Measurements from ENCODE around the gene FGF18.

FGF18 gene

GRCh38 chr5:171453988-171454387 is 34.5 kb downstream of the FGF18 start:
- Histone ChIP-seq H2BK5ac (ENCODE audit: low read length) (no peak overlapping the region), H3K4ac (ENCODE audit: low read length) (no peak overlapping the region), H2BK120ac (ENCODE audit: low read depth, low read length) (no peak overlapping the region), H3K14ac (ENCODE audit: low read length) (no peak overlapping the region), H3K4me1 (ENCODE audit: control insufficient read depth in 2 of 2, insufficient read depth in 1 of 2, low read depth in 1 of 2, low read length in 2 of 2) (peaks cover 0 to 7% of the 10 kb centered on the region in 2 donors), H2AFZ (ENCODE audit: low read length) (no peak overlapping the region), H2AK5ac (ENCODE audit: low read depth, low read length) (no peak overlapping the region), H4K8ac (ENCODE audit: low read depth, low read length) (no peak overlapping the region), H3K9ac (ENCODE audit: low read depth, low read length, poor library complexity) (no peak overlapping the region), H3K4me3 (ENCODE audit: low read length in 2 of 2) (no peak overlapping the region), H3K9me3 (replicated peaks in 1 of 2; ENCODE audit: control insufficient read depth in 2 of 2, insufficient read depth in 1 of 2, low read depth in 1 of 2, low read length in 2 of 2) (no peaks in the 10 kb centered on the region), H2BK15ac (ENCODE audit: low read length) (no peak overlapping the region), H4K91ac (ENCODE audit: low read depth, low read length, poor library complexity) (no peak overlapping the region), H3K23ac (ENCODE audit: low read depth, low read length, poor library complexity) (no peak overlapping the region), H2BK12ac (ENCODE audit: low read length) (no peak overlapping the region), H3K79me1 (ENCODE audit: low read depth, low read length) (no peaks in the 10 kb centered on the region), H3K36me3 (replicated peaks in 1 of 2; ENCODE audit: control insufficient read depth in 2 of 2, insufficient read depth in 2 of 2, low read length in 2 of 2) (no peaks in the 10 kb centered on the region), H3K18ac (ENCODE audit: low read length) (no peak overlapping the region), H3K27me3 (ENCODE audit: control insufficient read depth in 3 of 3, insufficient read depth in 3 of 3, low read depth in 1 of 3, low read length in 3 of 3) (peaks cover 0 to 7% (median 0%) of the 10 kb centered on the region in 3 experiments), H3K4me2 (ENCODE audit: insufficient read depth, low read length, poor library complexity, severe bottlenecking) (no peak overlapping the region), H3K27ac (replicated peaks; ENCODE audit: low read length) (no peak overlapping the region)
- DNase-seq (ENCODE audit: low spot score): no peak
- no CpG with 5 or more reads among the region's 2 CpGs for whole genome bisulfite sequencing, 2 donors (ENCODE audit: extremely low coverage in 2 of 2, insufficient read length in 2 of 2, insufficient replicate concordance in 1 of 2)

- Histone ChIP-seq H3K9ac (ENCODE audit: low read depth, low read length, poor library complexity) (no peak overlapping the region), H2BK12ac (ENCODE audit: low read length) (no peak overlapping the region), H2BK15ac (ENCODE audit: low read length) (no peak overlapping the region), H3K23ac (ENCODE audit: low read depth, low read length, poor library complexity) (no peak overlapping the region), H2BK120ac (ENCODE audit: low read depth, low read length) (no peak overlapping the region), H3K4me2 (ENCODE audit: insufficient read depth, low read length, poor library complexity, severe bottlenecking) (no peak overlapping the region), H3K79me1 (ENCODE audit: low read depth, low read length) (no peaks in the 10 kb centered on the region), H4K8ac (ENCODE audit: low read depth, low read length) (no peak overlapping the region), H3K36me3 (replicated peaks in 1 of 2; ENCODE audit: control insufficient read depth in 2 of 2, insufficient read depth in 2 of 2, low read length in 2 of 2) (no peaks in the 10 kb centered on the region), H2AFZ (ENCODE audit: low read length) (no peak overlapping the region), H3K27ac (replicated peaks; ENCODE audit: low read length) (no peak overlapping the region), H3K27me3 (ENCODE audit: control insufficient read depth in 3 of 3, insufficient read depth in 3 of 3, low read depth in 1 of 3, low read length in 3 of 3) (peaks cover 0 to 7% (median 0%) of the 10 kb centered on the region in 3 experiments), H3K18ac (ENCODE audit: low read length) (no peak overlapping the region), H3K14ac (ENCODE audit: low read length) (no peak overlapping the region), H3K9me3 (replicated peaks in 1 of 2; ENCODE audit: control insufficient read depth in 2 of 2, insufficient read depth in 1 of 2, low read depth in 1 of 2, low read length in 2 of 2) (no peaks in the 10 kb centered on the region), H2BK5ac (ENCODE audit: low read length) (no peak overlapping the region), H3K4me1 (ENCODE audit: control insufficient read depth in 2 of 2, insufficient read depth in 1 of 2, low read depth in 1 of 2, low read length in 2 of 2) (peaks cover 0 to 7% of the 10 kb centered on the region in 2 donors), H4K91ac (ENCODE audit: low read depth, low read length, poor library complexity) (no peak overlapping the region), H2AK5ac (ENCODE audit: low read depth, low read length) (no peak overlapping the region), H3K4me3 (ENCODE audit: low read length in 2 of 2) (no peak overlapping the region), H3K4ac (ENCODE audit: low read length) (no peak overlapping the region)
- DNase-seq (ENCODE audit: low spot score): no peak
- no CpG with 5 or more reads among the region's 10 CpGs for WGBS, 2 donors (ENCODE audit: extremely low coverage in 2 of 2, insufficient read length in 2 of 2, insufficient replicate concordance in 1 of 2)
Measured at GRCh38 chr5:171454549-171454948, 35.1 kb downstream of the FGF18 start.

DNA sequence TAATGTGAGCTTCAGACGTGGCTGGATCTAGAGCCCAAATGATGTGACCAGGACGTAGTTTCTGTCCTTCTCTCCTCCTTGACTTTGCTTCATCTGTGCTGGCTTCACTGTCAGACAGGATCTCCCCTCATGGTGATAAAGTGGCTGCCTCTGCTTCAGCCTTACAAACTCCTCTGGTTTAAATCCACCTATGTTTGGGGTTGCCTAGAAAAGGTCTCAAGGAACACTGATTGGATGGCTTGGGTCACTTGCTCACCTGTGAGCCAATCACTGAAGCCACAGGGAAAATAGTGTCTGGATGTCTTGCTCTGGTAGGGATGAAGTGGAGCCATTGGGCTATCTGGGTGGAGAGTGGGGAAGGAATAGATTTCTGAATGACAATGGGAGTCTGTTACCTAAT is 36.1 kb downstream of the FGF18 start:
- no peak overlapping the region for H3K23ac ChIP-seq (ENCODE audit: low read depth, low read length, poor library complexity)
- H2AK5ac ChIP-seq (ENCODE audit: low read depth, low read length): no peak overlapping the region
- H4K8ac ChIP-seq (ENCODE audit: low read depth, low read length): no peak overlapping the region
- no peak overlapping the region for H3K4me2 ChIP-seq (ENCODE audit: insufficient read depth, low read length, poor library complexity, severe bottlenecking)
- no peaks in the 10 kb centered on the region for H3K36me3 ChIP-seq (replicated peaks in 1 of 2; ENCODE audit: control insufficient read depth in 2 of 2, insufficient read depth in 2 of 2, low read length in 2 of 2)
- H3K4me1 ChIP-seq (ENCODE audit: control insufficient read depth in 2 of 2, insufficient read depth in 1 of 2, low read depth in 1 of 2, low read length in 2 of 2): peaks cover 0 to 3% of the 10 kb centered on the region in 2 donors
- H2BK5ac ChIP-seq (ENCODE audit: low read length): no peak overlapping the region
- H3K14ac ChIP-seq (ENCODE audit: low read length): no peak overlapping the region
- no peak for DNase-seq (ENCODE audit: low spot score)
- no CpG with 5 or more reads among the region's 2 CpGs for WGBS, 2 donors (ENCODE audit: extremely low coverage in 2 of 2, insufficient read length in 2 of 2, insufficient replicate concordance in 1 of 2)
- H3K4me3 ChIP-seq (ENCODE audit: low read length in 2 of 2): no peak overlapping the region
- no peaks in the 10 kb centered on the region for H3K79me1 ChIP-seq (ENCODE audit: low read depth, low read length)
- H2BK12ac ChIP-seq (ENCODE audit: low read length): no peak overlapping the region
- peaks cover 0 to 7% (median 0%) of the 10 kb centered on the region in 3 experiments for H3K27me3 ChIP-seq (ENCODE audit: control insufficient read depth in 3 of 3, insufficient read depth in 3 of 3, low read depth in 1 of 3, low read length in 3 of 3)
- H2BK120ac ChIP-seq (ENCODE audit: low read depth, low read length): no peak overlapping the region
- H2AFZ ChIP-seq (ENCODE audit: low read length): no peak overlapping the region
- no peak overlapping the region for H4K91ac ChIP-seq (ENCODE audit: low read depth, low read length, poor library complexity)
- no peak overlapping the region for H3K27ac ChIP-seq (replicated peaks; ENCODE audit: low read length)
- H3K9ac ChIP-seq (ENCODE audit: low read depth, low read length, poor library complexity): no peak overlapping the region
- no peaks in the 10 kb centered on the region for H3K9me3 ChIP-seq (replicated peaks in 1 of 2; ENCODE audit: control insufficient read depth in 2 of 2, insufficient read depth in 1 of 2, low read depth in 1 of 2, low read length in 2 of 2)
- H3K4ac ChIP-seq (ENCODE audit: low read length): no peak overlapping the region
- H2BK15ac ChIP-seq (ENCODE audit: low read length): no peak overlapping the region
- H3K18ac ChIP-seq (ENCODE audit: low read length): no peak overlapping the region

DNA sequence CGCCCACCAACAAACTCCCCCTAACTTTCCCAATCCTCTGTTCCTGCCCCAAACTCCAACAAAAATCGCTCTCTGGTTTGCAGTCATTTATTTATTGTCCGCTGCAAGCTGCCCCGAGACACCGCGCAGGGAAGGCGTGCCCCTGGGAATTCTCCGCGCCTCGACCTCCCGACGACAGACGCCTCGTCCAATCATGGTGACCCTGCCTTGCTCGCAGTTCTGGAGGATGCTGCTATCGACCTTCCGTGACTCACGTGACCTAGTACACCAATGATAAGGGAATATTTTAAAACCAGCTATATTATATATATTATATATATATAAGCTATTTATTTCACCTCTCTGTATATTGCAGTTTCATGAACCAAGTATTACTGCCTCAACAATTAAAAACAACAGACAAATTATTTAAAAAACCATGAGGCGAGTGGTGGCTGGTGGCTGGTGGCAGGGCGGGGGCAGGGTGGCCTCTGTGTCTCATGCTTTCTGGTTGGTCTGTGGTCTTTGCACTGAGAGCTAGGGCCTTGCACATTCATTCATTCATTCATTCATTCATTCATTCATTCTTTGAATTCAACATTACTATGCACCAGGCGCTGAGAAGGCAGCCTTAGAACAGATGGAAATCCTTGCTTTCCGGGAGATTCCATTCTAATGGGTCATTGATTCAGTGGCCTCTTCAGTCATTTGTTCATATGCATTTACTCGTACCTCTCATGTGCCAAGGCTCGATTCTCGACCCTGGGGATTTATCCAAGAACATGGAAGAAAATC is 37.9 kb downstream of the FGF18 start:
- H2BK15ac ChIP-seq (ENCODE audit: low read length): no peak overlapping the region
- no peak overlapping the region for H2BK12ac ChIP-seq (ENCODE audit: low read length)
- H2BK120ac ChIP-seq (ENCODE audit: low read depth, low read length): no peak overlapping the region
- no peaks in the 10 kb centered on the region for H3K36me3 ChIP-seq (replicated peaks in 1 of 2; ENCODE audit: control insufficient read depth in 2 of 2, insufficient read depth in 2 of 2, low read length in 2 of 2)
- no peak overlapping the region for H4K91ac ChIP-seq (ENCODE audit: low read depth, low read length, poor library complexity)
- WGBS, 2 donors (ENCODE audit: extremely low coverage in 2 of 2, insufficient read length in 2 of 2, insufficient replicate concordance in 1 of 2): no CpG with 5 or more reads among the region's 25 CpGs
- no peak overlapping the region for H3K9ac ChIP-seq (ENCODE audit: low read depth, low read length, poor library complexity)
- no peaks in the 10 kb centered on the region for H3K9me3 ChIP-seq (replicated peaks in 1 of 2; ENCODE audit: control insufficient read depth in 2 of 2, insufficient read depth in 1 of 2, low read depth in 1 of 2, low read length in 2 of 2)
- H3K27ac ChIP-seq (replicated peaks; ENCODE audit: low read length): no peak overlapping the region
- no peak overlapping the region for H3K23ac ChIP-seq (ENCODE audit: low read depth, low read length, poor library complexity)
- H3K4me1 ChIP-seq (ENCODE audit: control insufficient read depth in 2 of 2, insufficient read depth in 1 of 2, low read depth in 1 of 2, low read length in 2 of 2): peaks cover 2% of the 10 kb centered on the region in 2 donors
- H2AK5ac ChIP-seq (ENCODE audit: low read depth, low read length): no peak overlapping the region
- no peak overlapping the region for H2AFZ ChIP-seq (ENCODE audit: low read length)
- H2BK5ac ChIP-seq (ENCODE audit: low read length): no peak overlapping the region
- no peak overlapping the region for H3K4me2 ChIP-seq (ENCODE audit: insufficient read depth, low read length, poor library complexity, severe bottlenecking)
- no peak overlapping the region for H3K14ac ChIP-seq (ENCODE audit: low read length)
- H4K8ac ChIP-seq (ENCODE audit: low read depth, low read length): no peak overlapping the region
- peaks cover 0 to 1% (median 0%) of the 10 kb centered on the region in 3 experiments for H3K27me3 ChIP-seq (ENCODE audit: control insufficient read depth in 3 of 3, insufficient read depth in 3 of 3, low read depth in 1 of 3, low read length in 3 of 3)
- DNase-seq (ENCODE audit: low spot score): no peak
- no peak overlapping the region for H3K18ac ChIP-seq (ENCODE audit: low read length)
- H3K79me1 ChIP-seq (ENCODE audit: low read depth, low read length): no peaks in the 10 kb centered on the region
- no peak overlapping the region for H3K4ac ChIP-seq (ENCODE audit: low read length)
- no peak overlapping the region for H3K4me3 ChIP-seq (ENCODE audit: low read length in 2 of 2)
